GM21360 (cell line): ENCODE results near the gene CHST11.
A peak's percentile ranks its signal among the peaks of the same experiment; 100 is the strongest.

Experiments used
- ATAC-seq: cut with Tn5 transposase; IDR thresholded peaks from one replicate; pipeline ENCODE4 v1.9.1; 2021; ENCODE audit warnings: mild to moderate bottlenecking, moderate library complexity; ENCODE audit not compliant: unreplicated experiment

The CHST11 gene

GRCh38 chr12:104577581-104577981 lies 120.8 kb downstream of the CHST11 start:
- ATAC-seq, result no peak

DNA sequence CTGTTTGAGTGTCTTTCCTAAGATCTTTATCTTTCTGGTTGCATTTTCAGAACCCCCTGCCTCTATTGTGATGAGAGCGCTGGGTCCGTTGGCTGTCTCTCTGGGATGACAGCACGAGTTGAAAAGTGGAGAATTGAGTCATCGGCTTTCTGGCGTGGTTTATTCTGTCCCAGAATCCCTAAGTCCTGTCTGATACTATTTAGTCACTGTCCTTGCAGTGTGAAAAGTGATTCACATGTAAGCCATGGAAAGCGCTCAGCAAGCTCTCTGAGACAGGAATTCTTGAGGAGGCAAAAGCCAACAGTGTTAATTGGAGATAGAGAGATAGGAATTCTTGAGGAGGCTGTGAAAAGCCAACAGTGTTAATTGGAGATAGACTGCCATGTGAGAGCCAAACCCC lies 121.7 kb downstream of the CHST11 start:
- ATAC-seq, result no peak

DNA sequence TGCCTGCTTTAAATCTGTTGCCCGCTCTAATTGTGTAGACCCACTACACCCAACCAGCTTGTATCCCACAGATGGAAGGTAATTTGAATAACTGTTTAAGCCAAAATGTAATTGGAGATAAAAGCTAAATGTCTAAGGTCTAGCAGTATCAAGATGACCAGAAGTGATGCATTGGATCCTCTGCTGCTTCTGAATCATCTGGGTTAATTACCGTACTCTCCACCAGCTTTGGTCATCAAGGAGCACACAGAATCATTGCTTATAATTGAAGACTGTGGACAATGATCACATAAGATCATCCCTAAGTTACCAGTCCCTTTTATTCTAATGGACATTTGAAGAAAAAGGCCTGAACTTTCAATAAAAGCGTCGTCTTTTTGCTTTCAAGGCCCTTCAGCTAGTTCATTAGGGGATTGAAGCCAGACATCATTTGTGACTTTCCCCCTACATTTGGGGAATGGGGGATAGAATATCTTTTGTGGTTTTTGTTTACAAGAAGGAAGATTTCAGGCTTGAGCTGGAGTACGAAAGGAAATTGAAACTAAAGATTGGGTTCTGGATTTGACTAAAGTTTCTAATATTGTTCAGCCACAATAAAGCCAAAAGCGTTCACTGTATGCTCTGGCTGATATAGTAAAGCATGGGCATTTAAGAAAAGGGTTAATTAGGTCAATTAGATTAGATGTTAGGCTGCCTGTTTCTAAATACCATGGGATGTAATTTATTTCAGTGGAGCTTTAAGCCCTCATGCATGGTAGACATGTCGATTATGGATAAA lies 123.2 kb downstream of the CHST11 start:
- ATAC-seq, result no peak

DNA sequence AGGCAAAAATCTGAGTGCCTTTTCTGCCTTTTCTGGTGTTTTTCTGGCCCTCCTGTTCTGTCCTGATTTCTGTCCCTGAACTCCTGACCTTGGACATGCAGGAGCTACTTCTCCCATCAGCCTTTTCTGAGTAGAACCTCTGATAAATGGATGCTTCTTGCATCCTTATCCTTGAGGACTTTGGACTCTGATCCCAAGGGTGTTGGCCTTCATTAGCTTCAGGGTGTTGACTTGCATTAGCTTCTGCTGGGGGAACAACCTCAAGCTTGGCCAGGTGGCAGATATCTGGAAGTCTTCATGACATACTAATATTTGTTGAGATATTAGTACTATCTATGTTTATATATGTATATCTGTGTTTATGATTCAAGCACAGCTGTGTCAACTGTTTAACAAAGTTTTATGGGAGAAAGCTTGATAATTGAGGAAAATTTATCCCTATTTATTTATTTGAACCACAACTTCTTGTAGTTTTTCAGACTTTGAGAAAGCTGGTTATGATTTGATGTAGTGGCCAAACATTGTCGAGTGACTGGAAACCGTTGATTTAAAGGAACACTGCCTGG lies 124.3 kb downstream of the CHST11 start:
- ATAC-seq, result no peak

- peak; percentile 63 for ATAC-seq
Observed at GRCh38 chr12:104582739-104583138, 126.0 kb downstream of the CHST11 start.

DNA sequence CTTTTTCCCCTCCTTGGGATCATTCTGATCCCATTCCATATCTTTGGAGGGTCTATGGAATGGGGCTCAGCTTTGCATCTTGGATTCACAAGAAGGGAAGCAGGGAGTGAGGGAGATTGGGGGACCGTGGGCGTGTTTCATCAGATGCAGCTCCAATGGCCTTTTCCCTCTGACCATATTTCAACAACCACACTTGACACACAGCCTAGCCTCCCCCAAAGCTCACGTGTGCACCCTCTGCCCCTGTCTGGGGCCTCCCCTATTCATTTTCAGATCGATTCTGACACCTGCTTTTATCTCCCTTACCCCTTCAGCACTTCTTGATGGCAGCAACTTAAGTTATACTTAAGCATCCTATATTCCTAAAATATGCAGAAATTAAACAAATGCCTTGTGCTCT lies 126.6 kb downstream of the CHST11 start:
- ATAC-seq, result peak; percentile 46

- ATAC-seq, result no peak
Observed at GRCh38 chr12:104585448-104586055, 128.8 kb downstream of the CHST11 start.

GRCh38 chr12:104586351-104586919 lies 129.7 kb downstream of the CHST11 start:
- no peak for ATAC-seq

DNA sequence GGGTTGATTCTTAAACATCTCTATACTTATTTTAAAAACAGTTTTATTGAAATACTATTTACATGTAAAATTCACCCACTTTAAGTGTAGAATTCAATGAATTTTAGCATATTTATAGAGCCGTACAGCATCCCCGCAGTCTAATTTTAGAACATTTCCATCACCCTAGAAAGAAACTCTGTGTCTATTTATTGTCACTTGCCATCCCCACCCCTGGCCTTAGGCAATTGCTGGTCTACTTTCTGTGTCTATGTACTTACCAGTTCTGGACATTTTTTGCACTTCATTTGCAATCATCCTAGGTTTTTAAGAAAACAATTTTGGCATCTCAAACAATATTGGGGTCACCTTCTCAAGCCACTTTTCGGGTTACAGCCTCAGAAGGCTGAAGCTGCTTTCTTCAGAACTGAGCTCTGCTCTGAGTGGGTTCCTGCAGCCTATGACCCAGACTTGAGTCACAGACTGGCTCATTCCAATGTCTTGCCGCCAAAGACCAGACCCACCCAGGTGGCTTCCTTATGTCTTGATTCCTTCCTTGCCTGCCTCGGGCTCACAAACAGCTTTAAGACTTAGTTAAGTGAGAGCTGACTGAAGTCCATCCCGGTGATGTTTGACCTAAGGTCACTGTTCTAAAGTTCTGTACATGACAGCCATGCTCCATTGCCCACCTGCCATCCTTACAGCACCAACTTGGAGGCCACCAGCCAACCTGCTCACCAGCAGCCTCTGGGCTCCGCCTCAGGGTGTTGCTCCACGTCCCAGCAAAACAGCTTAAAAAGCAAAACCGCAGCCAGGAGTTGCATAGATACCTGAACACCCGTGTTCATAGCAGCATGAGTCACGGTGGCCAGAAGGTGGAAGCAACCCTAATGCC lies 131.5 kb downstream of the CHST11 start:
- no peak for ATAC-seq

- ATAC-seq, result no peak
Observed at GRCh38 chr12:104588921-104589590, 132.3 kb downstream of the CHST11 start.

DNA sequence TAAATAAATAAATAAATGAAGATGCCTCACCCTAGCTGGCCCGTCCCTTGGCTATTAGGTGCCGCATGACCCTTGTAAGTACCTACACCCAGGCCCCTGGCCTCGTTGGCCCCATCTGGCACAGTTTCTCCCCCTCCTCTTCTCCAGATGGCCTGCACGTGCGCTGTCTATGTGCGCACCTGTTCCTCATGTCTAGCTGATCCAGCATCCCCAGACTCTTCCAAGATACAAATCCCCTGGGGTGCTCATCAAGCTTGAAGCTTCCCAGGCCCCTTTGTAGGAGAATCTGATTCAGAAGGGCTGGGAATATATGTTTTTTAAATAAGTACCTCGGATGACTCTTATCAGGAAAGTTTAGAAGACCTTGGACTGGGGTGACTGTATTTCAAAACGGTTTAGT lies 133.3 kb downstream of the CHST11 start:
- ATAC-seq, result no peak

GRCh38 chr12:104591257-104591885 lies 134.6 kb downstream of the CHST11 start:
- no peak for ATAC-seq

DNA sequence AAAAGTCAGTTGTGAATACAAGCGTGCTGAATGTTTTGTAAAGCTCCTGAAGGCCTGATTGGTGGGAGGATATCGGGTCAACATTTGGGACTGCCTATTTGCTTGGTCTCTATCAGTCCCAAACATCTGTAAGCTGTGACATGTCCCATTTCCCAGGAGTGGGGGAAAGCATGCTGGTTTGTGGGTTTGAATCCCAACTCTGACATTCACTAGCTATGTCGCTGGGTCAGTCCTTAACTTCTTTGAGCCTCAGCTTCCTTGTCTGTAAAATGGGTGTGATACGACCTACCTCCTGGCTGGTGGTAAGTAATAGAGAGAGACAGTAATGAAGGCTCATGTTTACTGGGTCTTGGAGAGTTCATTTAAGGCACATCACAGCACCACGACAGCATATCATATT lies 136.7 kb downstream of the CHST11 start:
- no peak for ATAC-seq

DNA sequence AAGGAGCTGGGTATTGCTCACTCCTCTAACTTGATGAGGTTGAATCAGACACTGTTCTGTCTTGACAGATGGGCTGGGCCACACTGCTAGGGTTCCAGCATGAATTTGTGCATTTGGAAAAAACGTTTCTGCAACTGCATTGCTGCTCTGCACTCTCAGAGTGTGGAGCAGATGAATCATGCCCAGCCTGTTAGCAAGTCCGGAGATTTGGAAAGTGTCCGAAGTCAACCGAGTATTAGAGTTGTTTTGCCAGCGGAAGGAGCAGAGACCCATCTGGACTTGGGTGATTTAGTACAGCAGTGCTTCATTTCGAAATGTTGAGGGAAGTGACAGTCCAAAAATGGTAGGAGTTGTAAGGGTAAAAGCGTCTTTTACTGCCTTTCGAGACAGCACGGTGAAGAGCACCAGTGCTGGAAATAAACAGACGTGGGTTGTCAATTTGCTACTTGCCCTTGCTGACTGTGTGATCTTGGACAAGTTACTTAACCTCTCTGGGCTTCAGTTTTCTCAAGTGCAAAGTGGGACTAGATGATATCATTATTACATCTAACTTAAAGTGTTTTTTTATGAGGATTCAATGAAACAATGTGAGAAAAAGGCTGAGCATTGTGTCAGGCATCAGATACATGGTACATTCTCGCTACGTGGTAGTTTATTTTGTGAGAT lies 139.5 kb downstream of the CHST11 start:
- ATAC-seq, result no peak

GRCh38 chr12:104596898-104597843 lies 140.4 kb downstream of the CHST11 start:
- ATAC-seq, result no peak

- ATAC-seq, result no peak
Observed at GRCh38 chr12:104598342-104599271, 141.9 kb downstream of the CHST11 start.
